Measurements from ENCODE around the gene TGFB2.

Gene TGFB2

DNA sequence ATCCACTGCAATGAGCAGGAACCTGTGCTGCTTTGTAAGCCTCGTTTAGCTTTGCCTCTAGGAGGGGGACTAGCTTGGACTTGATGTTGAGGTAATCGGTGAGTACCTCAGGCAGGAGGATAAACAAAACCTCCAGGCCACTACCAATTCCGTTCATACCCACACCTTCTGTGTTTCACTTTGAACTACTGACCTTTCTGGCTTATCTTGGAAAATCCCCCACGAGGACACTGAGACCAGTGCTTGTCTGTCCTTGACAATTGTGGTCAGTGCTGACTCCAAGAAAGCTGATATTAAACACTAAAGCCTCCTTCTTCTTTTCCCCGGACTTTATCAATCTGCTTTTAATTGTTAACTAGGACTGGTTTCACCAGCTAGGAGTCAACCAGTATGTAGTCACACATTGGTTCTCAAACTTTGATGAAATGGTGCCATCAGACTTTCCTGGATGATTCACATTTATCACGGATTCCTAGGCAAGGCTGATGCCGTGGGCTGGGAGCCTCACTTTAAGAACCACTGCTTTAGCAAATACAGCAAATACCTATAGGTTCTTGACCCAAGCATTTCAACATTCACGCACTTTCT is 52.7 kb downstream of the TGFB2 start:
- no peak overlapping the region for H3K4me3 ChIP-seq (ENCODE audit: low read depth, low read length)
- ChIA-PET POLR2A (no interaction called here), CTCF (no interaction called here)
- no peak for DNase-seq (ENCODE audit: low read depth, low spot score)
- TF ChIP-seq, protein P1, sequence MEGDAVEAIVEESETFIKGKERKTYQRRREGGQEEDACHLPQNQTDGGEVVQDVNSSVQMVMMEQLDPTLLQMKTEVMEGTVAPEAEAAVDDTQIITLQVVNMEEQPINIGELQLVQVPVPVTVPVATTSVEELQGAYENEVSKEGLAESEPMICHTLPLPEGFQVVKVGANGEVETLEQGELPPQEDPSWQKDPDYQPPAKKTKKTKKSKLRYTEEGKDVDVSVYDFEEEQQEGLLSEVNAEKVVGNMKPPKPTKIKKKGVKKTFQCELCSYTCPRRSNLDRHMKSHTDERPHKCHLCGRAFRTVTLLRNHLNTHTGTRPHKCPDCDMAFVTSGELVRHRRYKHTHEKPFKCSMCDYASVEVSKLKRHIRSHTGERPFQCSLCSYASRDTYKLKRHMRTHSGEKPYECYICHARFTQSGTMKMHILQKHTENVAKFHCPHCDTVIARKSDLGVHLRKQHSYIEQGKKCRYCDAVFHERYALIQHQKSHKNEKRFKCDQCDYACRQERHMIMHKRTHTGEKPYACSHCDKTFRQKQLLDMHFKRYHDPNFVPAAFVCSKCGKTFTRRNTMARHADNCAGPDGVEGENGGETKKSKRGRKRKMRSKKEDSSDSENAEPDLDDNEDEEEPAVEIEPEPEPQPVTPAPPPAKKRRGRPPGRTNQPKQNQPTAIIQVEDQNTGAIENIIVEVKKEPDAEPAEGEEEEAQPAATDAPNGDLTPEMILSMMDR (IDR thresholded peaks at IDR 0.05; ENCODE audit: insufficient read depth, low read length, missing control alignments), result no peak

DNA sequence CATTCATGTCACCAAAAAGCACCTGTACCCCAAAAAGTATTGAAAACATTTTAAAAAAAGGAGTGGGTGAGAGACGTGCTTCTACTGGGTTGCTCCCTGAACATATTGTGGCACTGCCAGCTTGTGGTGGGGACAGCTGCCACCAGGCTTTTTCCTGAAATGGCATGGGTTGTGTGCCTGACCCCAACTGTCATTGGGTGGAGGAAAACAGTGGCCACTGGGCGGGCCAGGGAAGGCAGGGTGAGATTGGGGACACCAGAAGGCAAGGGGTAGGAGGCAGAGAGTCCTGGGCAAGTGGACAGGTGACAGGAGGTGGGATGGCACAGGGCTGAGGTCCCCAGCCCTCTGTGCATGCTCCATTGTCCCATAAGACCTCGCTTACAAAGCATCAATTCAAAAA is 55.5 kb downstream of the TGFB2 start:
- H3K4me3 ChIP-seq (ENCODE audit: low read depth, low read length), result no peak overlapping the region
- ChIA-PET POLR2A (no interaction called here), CTCF (no interaction called here)
- TF ChIP-seq, protein P1 (IDR thresholded peaks at IDR 0.05; ENCODE audit: insufficient read depth, low read length, missing control alignments), result no peak
- no peak for DNase-seq (ENCODE audit: low read depth, low spot score)

DNA sequence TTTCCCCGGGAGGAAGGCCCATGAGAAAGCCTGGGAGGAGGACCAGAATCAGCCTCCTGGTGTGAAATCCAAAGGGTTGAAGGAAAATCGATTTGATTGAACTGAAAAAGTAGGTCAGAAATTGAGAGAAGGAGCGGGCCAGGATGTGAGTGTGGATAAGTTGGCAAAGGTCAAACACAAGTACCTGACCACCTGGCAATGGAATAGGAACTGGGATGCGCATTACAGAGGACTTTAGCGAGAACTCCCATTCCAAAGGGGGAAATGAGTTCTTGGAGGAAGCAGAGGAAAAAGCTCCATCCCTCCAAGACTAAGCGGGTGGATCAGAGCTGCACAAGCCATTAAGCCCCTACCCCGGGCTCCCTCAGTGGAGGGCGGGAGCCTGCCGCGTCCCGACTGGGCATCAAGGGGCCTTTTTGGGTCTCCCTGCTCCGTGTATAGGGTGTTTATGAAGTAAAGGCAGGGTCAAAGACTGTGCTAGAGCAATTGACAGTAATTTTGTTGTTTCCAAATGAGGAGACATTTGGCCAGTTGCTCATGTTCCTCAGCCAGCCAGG is 56.4 kb downstream of the TGFB2 start:
- no peak overlapping the region for H3K4me3 ChIP-seq (ENCODE audit: low read depth, low read length)
- ChIA-PET CTCF (interaction anchor here (0.7 kb wide), 1 partner anchor 14 kb away, joined by 3 read pairs; no protein-coding TSS in a partner anchor), POLR2A (no interaction called here)
- DNase-seq (ENCODE audit: low read depth, low spot score), result no peak
- TF ChIP-seq, protein P1 (IDR thresholded peaks at IDR 0.05; ENCODE audit: insufficient read depth, low read length, missing control alignments), result no peak

DNA sequence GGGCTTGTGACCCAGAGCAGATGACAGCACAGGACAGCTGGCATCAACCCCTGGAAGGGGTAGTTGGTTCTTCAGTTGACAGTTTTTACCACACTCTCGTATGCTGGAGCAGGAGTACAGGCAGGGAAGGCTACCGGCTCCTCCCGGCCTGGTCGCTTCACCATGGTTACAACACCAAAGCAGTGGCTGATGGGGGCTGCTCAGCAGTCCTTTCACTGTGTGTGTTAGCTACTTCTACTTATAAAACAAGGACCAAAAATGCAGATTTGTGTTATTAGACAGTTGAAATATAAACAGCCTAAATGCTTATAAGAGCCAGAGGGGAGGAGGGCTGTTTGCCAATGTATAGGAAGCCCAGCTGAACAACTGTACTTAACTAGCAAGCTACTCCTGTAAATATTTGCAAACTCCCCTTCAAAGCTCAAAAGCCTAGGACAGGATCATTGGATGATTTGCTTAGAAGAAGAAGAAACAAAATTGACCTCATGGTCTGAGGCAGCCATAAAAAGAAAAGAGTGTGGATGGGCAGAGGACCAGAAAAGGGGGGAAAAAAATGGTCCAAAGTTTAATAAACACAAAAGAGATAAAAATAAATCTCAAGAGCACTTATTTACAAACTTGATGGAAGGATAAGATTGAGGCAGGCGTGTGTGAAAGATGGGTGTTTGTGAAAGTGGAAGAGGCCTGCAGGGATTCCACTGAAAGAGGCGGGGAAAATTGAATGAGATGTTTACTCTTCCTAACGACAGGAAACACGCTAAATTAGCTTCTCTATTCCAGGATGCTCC is 57.1 kb downstream of the TGFB2 start:
- no peak overlapping the region for H3K4me3 ChIP-seq (ENCODE audit: low read depth, low read length)
- ChIA-PET CTCF (interaction anchor here (0.7 to 1.0 kb wide), 2 partner anchors 8 to 14 kb away, joined by 3 read pairs; no protein-coding TSS in a partner anchor), POLR2A (no interaction called here)
- no peak for DNase-seq (ENCODE audit: low read depth, low spot score)
- TF ChIP-seq, protein P1 (IDR thresholded peaks at IDR 0.05; ENCODE audit: insufficient read depth, low read length, missing control alignments), result no peak

DNA sequence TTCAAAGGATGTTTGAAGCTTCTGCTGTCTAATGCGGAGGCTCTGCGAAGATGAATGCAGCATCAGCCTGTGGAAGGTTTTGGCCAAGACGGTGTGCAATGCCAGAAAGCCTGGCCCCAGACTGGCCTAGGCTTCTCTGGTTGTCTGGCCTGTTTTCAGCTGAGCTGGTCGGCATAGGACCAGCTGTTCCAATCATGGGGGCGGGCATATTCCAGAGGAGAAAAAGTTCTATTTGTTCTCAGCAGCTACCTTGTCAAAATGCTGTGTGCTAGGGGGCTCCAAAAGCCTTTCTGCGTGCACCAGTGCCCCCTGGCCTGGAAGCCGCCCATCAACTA is 57.6 kb downstream of the TGFB2 start:
- no peak overlapping the region for H3K4me3 ChIP-seq (ENCODE audit: low read depth, low read length)
- TF ChIP-seq, protein P1 (IDR thresholded peaks at IDR 0.05; ENCODE audit: insufficient read depth, low read length, missing control alignments), result no peak
- ChIA-PET POLR2A (no interaction called here), CTCF (interaction anchor here (1.0 kb wide), 1 partner anchor 8 kb away, joined by 3 read pairs; no protein-coding TSS in a partner anchor)
- DNase-seq (ENCODE audit: low read depth, low spot score), result no peak

DNA sequence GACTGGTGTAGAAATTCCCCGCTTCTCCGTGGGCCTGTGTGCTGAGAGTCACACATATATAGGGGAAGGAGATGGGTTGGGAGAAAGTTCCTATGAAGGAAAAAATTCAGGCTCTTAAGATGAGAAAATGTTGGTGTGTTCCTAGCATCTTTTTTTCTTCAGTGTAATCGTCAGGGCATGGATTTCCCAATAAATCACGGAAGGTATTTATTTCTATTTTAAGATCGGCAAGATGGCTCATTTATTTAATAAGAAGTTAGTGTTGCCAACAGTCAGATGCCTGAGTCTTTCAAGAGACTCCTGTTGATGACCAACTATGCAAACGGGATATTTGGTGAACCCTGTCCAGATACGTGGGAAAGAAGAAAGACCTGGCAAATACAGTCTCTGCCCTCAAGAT is 58.2 kb downstream of the TGFB2 start:
- TF ChIP-seq, protein P1 (IDR thresholded peaks at IDR 0.05; ENCODE audit: insufficient read depth, low read length, missing control alignments), result no peak
- CTCF ChIA-PET, result no interaction called here
- POLR2A ChIA-PET, result no interaction called here

More for the DNA sequence above, 58.2 kb downstream of the TGFB2 start:
- no peak overlapping the region for H3K4me3 ChIP-seq (ENCODE audit: low read depth, low read length)
- DNase-seq (ENCODE audit: low read depth, low spot score), result no peak
